Measurements from ENCODE around the gene TFIP11. TPM values are rescaled to one million over a fixed set of nuclear protein-coding genes. Genes with fewer than 3 reads are reported as not detected.
A peak's percentile ranks its signal among the peaks of the same experiment; 100 is the strongest.

TFIP11 gene
- total RNA-seq, 2 experiments from 2014 or later, result 45.9 to 50.1 TPM

- H3K27ac Mint-ChIP-seq, result peak overlapping the region; percentile 79
- H3K9me3 Mint-ChIP-seq, result no peaks in the 10 kb centered on the region
- peaks cover 19% of the 10 kb centered on the region for H3K4me1 Mint-ChIP-seq
- no peaks in the 10 kb centered on the region for H3K27me3 Mint-ChIP-seq
- peak overlapping the region; percentile 19 for H3K4me3 Mint-ChIP-seq
- H3K36me3 Mint-ChIP-seq, result peaks cover 29% of the 10 kb centered on the region
- DNase-seq, result peak; percentile 59
These were observed 9.3 kb downstream of the TFIP11 start for GRCh38 chr22:26502688-26503561.

- Mint-ChIP-seq H3K9me3 (no peaks in the 10 kb centered on the region), H3K27me3 (no peaks in the 10 kb centered on the region), H3K4me3 (no peak overlapping the region), H3K27ac (peak overlapping the region; percentile 36), H3K36me3 (peaks cover 31% of the 10 kb centered on the region), H3K4me1 (peaks cover 19% of the 10 kb centered on the region)
- DNase-seq, result no peak
These were observed 10.3 kb downstream of the TFIP11 start for GRCh38 chr22:26501996-26502395.

GRCh38 chr22:26499188-26499703, 13.0 kb downstream of the TFIP11 start:
- no peak overlapping the region for H3K4me3 Mint-ChIP-seq
- H3K4me1 Mint-ChIP-seq, result peaks cover 17% of the 10 kb centered on the region
- H3K9me3 Mint-ChIP-seq, result no peaks in the 10 kb centered on the region
- H3K36me3 Mint-ChIP-seq, result peaks cover 31% of the 10 kb centered on the region
- peak overlapping the region; percentile 44 for H3K27ac Mint-ChIP-seq
- DNase-seq, result no peak
- H3K27me3 Mint-ChIP-seq, result no peaks in the 10 kb centered on the region

DNA sequence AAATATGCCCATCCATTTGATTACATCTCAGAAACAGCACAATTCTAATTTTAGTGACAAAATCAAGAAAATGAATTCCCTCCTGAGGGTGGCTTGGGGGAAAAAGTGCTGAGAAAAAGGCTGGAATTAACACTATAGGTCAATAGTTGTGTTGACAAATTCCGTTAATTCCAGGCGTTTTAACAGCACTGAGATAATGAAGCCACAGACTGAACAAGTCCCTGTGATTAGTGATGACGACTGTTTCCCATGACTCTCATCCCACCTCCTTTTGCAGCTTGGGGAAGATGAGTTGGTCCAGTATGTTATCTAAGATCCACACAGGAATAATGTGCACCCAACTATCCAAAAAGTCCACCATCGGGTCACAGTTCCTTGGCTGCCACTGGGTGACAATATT, 15.8 kb downstream of the TFIP11 start:
- H3K27me3 Mint-ChIP-seq, result no peaks in the 10 kb centered on the region
- no peak overlapping the region for H3K4me3 Mint-ChIP-seq
- no peak overlapping the region for H3K27ac Mint-ChIP-seq
- peaks cover 16% of the 10 kb centered on the region for H3K36me3 Mint-ChIP-seq
- no peaks in the 10 kb centered on the region for H3K9me3 Mint-ChIP-seq
- no peak for DNase-seq
- peaks cover 11% of the 10 kb centered on the region for H3K4me1 Mint-ChIP-seq

DNA sequence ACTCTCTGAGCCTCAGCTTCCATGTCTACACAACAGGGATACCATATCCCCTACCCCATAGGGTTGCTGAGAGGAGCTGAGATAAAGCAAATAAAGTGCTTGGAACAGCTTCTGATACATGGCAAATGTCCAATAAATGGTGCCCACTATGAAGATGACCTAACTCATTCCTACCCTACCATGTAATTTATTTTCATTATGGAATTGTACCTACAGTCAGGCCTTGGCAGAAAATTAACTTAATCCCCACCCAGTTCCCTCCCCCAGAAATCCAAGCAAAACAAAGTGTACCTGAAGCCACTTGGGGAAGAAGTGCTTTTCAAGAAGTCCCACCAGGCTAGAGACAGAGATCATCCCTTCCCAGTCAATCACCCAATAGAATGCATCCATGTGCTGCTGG, 17.8 kb downstream of the TFIP11 start:
- Mint-ChIP-seq H3K27ac (peak overlapping the region; percentile 59), H3K27me3 (no peaks in the 10 kb centered on the region), H3K4me1 (peaks cover 11% of the 10 kb centered on the region), H3K9me3 (no peaks in the 10 kb centered on the region), H3K36me3 (peaks cover 15% of the 10 kb centered on the region), H3K4me3 (no peak overlapping the region)
- DNase-seq, result no peak

DNA sequence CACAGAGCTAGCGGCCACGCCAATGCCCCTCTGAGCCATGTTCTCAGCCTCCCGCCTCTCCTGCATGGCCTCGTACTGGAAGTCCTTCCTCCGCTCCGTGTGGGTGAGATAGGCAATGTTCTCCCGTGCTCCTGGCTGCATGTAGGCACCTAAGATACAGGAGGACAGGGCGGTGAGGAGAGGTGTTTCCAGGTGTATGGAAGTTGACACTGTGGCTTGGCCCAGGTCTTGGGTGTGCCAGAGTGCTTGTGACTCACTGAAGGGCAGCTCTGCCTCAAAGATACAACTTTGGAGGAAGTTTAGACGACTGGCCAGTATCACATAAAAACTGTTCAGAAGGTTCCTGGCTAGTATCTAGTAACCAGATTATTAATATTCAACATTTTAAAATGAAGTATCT, 20.1 kb downstream of the TFIP11 start:
- Mint-ChIP-seq H3K4me1 (peaks cover 11% of the 10 kb centered on the region), H3K27ac (no peak overlapping the region), H3K4me3 (no peak overlapping the region), H3K9me3 (no peaks in the 10 kb centered on the region), H3K36me3 (peaks cover 19% of the 10 kb centered on the region), H3K27me3 (no peaks in the 10 kb centered on the region)
- DNase-seq, result no peak

- DNase-seq, result no peak
- peaks cover 29% of the 10 kb centered on the region for H3K4me1 Mint-ChIP-seq
- no peak overlapping the region for H3K4me3 Mint-ChIP-seq
- H3K27me3 Mint-ChIP-seq, result no peaks in the 10 kb centered on the region
- H3K36me3 Mint-ChIP-seq, result peaks cover 11% of the 10 kb centered on the region
- H3K27ac Mint-ChIP-seq, result peak overlapping the region; percentile 32
- H3K9me3 Mint-ChIP-seq, result no peaks in the 10 kb centered on the region
These were observed 22.7 kb downstream of the TFIP11 start for GRCh38 chr22:26489447-26490036.

GRCh38 chr22:26487996-26488395, 24.3 kb downstream of the TFIP11 start:
- H3K4me3 Mint-ChIP-seq, result no peak overlapping the region
- no peak for DNase-seq
- no peaks in the 10 kb centered on the region for H3K27me3 Mint-ChIP-seq
- peaks cover 21% of the 10 kb centered on the region for H3K4me1 Mint-ChIP-seq
- peaks cover 5% of the 10 kb centered on the region for H3K36me3 Mint-ChIP-seq
- no peak overlapping the region for H3K27ac Mint-ChIP-seq
- no peaks in the 10 kb centered on the region for H3K9me3 Mint-ChIP-seq

DNA sequence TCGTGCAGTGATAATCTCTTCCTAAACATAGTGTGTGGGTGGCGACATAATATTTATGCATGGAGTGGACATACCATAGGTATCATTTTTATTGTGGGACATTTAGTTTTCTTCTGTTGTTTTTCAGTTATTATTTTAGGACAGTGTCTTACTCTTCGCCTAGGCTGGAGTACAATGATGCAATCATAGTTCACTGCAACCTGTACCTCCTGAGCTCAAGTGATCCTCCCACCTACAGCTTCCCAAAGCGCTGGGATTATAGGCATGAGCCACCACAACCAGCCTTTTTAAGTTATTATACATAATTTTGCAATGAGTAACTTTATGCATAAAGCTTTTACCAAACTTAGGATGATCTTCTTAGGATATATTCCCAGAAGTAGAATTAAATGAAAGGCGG, 25.9 kb downstream of the TFIP11 start:
- Mint-ChIP-seq H3K4me1 (peaks cover 34% of the 10 kb centered on the region), H3K9me3 (no peaks in the 10 kb centered on the region), H3K36me3 (peaks cover 9% of the 10 kb centered on the region), H3K27me3 (no peaks in the 10 kb centered on the region), H3K4me3 (peak overlapping the region; percentile 1), H3K27ac (no peak overlapping the region)
- no peak for DNase-seq

GRCh38 chr22:26485806-26486390, 26.4 kb downstream of the TFIP11 start:
- peaks cover 13% of the 10 kb centered on the region for H3K36me3 Mint-ChIP-seq
- peak overlapping the region; percentile 90 for H3K4me3 Mint-ChIP-seq
- peak overlapping the region; percentile 35 for H3K27ac Mint-ChIP-seq
- H3K9me3 Mint-ChIP-seq, result no peaks in the 10 kb centered on the region
- DNase-seq, result no peak
- peaks cover 39% of the 10 kb centered on the region for H3K4me1 Mint-ChIP-seq
- H3K27me3 Mint-ChIP-seq, result no peaks in the 10 kb centered on the region

GRCh38 chr22:26485013-26485412, 27.3 kb downstream of the TFIP11 start:
- DNase-seq, result no peak
- peaks cover 19% of the 10 kb centered on the region for H3K36me3 Mint-ChIP-seq
- peaks cover 44% of the 10 kb centered on the region for H3K4me1 Mint-ChIP-seq
- no peaks in the 10 kb centered on the region for H3K27me3 Mint-ChIP-seq
- peak overlapping the region; percentile 35 for H3K27ac Mint-ChIP-seq
- peak overlapping the region; percentile 90 for H3K4me3 Mint-ChIP-seq
- no peaks in the 10 kb centered on the region for H3K9me3 Mint-ChIP-seq

DNA sequence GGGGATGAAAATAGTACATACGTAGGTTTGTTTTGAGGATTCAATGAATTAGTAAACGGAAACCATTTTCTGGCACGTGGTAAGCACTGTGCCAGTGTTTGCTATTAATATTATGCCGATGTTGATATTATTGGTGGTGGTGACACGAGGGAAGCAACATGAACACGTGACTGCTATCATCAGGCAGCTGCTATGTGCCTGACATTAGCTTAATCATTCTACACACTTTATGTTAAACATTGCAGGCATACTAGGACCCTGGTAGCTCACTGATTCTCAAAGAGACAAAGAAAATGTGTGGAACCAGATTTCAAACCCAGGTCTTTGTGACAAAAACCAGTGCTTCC, 27.9 kb downstream of the TFIP11 start:
- Mint-ChIP-seq H3K27me3 (no peaks in the 10 kb centered on the region), H3K9me3 (no peaks in the 10 kb centered on the region), H3K36me3 (peaks cover 21% of the 10 kb centered on the region), H3K27ac (peak overlapping the region; percentile 96), H3K4me3 (peak overlapping the region; percentile 90), H3K4me1 (peaks cover 51% of the 10 kb centered on the region)
- no peak for DNase-seq

DNA sequence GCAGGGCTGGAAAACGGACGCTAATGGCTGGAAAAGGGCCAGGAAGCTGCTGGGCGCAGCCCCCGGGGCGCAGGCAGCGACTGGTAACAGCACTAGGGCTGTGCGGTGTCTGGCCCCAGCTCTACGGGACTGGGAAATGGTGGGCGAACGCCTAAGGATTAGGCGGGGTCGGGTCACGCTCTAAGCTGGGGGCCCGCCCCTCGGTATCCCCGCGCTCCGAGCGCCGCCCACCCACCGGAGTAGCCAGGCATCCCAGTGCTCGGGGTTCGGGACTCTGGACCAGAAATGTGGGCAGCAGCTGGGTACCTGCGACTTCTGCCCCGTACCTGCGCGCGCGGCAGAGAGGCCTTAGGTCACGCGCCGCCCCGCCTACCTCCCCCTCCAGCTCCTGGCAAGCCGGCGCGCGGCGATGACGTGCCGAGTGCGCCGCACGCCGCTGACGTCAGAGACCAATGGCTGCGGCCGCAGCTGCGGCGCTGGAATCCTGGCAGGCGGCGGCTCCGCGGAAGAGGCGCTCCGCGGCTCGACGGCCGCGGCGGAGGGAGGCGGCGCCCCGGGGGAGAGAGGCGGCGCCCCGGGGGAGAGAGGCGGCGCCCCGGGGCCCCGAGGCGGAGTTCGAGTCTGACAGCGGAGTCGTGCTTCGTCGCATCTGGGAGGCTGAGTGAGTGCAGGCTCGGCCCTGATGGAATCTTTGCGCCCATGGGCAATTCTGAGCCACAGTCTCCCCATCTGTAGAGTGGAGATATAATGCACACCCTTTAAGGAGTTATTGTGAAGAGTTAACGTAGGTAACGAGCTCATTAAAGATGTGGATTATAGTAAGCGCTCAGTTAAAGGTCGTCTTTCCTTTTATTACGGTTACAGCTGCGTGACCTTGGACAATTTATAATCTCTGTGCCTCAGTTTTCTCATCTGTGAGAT, 28.6 kb downstream of the TFIP11 start, which contains the start of the genes HPS4 and SRRD:
Gene HPS4, minus strand, starts transcription at position 345 of the 921 bp plus-strand sequence. CDS start 2,021 bp downstream, outside the sequence.
Gene SRRD, plus strand, starts transcription at position 439 of the 921 bp plus-strand sequence. Its CDS starts 14 bp downstream, at position 453.
- no peaks in the 10 kb centered on the region for H3K9me3 Mint-ChIP-seq
- H3K36me3 Mint-ChIP-seq, result peaks cover 20% of the 10 kb centered on the region
- peak within 1 kb of the TSS; percentile 90 for H3K4me3 Mint-ChIP-seq
- H3K27me3 Mint-ChIP-seq, result no peaks in the 10 kb centered on the region
- peaks cover 57% of the 10 kb centered on the region for H3K4me1 Mint-ChIP-seq
- peak; percentile 94 for DNase-seq
- H3K27ac Mint-ChIP-seq, result peak within 1 kb of the TSS; percentile 96

DNA sequence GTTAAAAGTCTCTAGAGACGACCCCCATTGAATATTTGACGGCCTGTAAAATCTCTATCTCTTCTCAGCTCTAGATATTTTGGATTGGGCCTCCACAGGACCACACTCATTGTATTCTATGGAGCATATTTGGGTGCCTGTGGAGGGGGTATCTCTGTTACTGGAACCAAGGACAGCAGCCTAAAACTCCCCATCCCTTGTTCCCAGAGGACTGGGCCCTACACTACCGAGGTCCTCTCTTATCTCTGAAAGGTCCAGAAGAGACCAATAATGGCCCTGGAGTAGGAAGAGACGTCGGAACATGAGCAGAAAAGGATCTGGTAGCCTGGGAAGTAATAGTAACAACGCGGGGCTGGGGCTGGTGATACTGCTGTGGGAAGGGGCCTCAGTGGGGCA, 29.2 kb downstream of the TFIP11 start:
- no peaks in the 10 kb centered on the region for H3K9me3 Mint-ChIP-seq
- H3K27me3 Mint-ChIP-seq, result no peaks in the 10 kb centered on the region
- H3K4me3 Mint-ChIP-seq, result peak overlapping the region; percentile 90
- H3K36me3 Mint-ChIP-seq, result peaks cover 21% of the 10 kb centered on the region
- DNase-seq, result no peak
- H3K27ac Mint-ChIP-seq, result peak overlapping the region; percentile 96
- H3K4me1 Mint-ChIP-seq, result peaks cover 58% of the 10 kb centered on the region
